ENCODE results near the gene CEP89.

GRCh38 chr19:32977280-32977679 is 5.5 kb upstream of the CEP89 start:
- no peak for TF ChIP-seq CTCF (IDR thresholded peaks at IDR 0.05)
- no peak for TF ChIP-seq POLR2A (IDR thresholded peaks at IDR 0.05)
